Muscle of back (tissue), 11 donors: ENCODE results near the gene MAGOH. TPM values are rescaled to one million over a fixed set of nuclear protein-coding genes. Genes with fewer than 3 reads are reported as not detected.
"Not testable (repeated sequence)": the region's sequence is repeated elsewhere in the genome, so short reads cannot be mapped to it uniquely, and the experiment has no call there.

Experiments used
- DNase-seq, 3 donors: peaks; one replicate each; pipeline versions ENCODE4 v3.0.0 to v3.0.0-alpha.2; 2013
- polyA plus RNA-seq, 10 donors: library from polyadenylated mRNA; unstranded; fragments of 120-200 nt; gene quantifications; one replicate each; pipeline ENCODE4 v1.2.1, GENCODE V29; 2013; ENCODE audit not compliant: insufficient read length in 10 of 10

The MAGOH gene
- polyA plus RNA-seq, 10 donors = 40.0 to 64.8 (median 45.0) TPM

GRCh38 chr1:53190210-53190611 is 48.1 kb downstream of the MAGOH start:
- DNase-seq = no peak

- no peak for DNase-seq
Measured at GRCh38 chr1:53189061-53189460, 49.3 kb downstream of the MAGOH start.

DNA sequence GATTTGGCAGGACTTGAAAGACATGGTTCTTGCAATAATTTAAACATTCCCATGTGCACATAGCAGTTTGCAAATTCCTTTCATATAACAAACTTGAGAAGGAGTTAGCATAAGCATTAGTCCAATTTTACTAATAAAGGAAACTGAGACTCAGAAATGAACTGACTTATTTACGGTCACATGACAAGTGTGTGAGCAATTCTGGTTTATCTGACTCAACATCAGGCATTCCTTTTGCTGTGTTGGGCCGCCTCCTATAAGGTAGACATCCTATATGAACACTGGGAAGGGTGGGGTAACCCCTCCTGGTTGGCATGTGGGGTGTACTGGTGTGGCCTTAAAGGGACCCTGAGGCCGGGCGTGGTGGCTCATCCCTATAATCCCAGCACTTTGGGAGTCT is 50.2 kb downstream of the MAGOH start:
- no peak for DNase-seq

GRCh38 chr1:53187401-53187800 is 50.9 kb downstream of the MAGOH start:
- DNase-seq = no peak

DNA sequence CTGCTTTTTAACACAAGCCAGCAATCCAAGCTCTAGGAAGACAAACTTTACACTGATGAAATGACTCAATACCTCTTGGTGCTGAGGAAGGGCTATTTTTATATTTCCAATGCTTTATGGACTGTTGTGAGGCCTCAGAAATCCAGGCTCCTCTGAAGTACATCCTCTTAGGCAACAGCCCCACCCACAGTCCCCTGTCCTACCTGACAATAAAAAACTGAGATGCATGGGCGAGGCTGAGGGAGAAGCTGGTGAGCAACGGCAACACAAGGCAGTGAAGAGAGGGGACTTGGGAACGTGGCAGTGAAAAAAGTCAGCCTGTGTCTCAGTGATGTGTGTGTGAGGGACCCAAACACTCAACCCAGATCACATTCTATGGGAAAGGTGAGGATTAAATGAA is 51.8 kb downstream of the MAGOH start:
- no peak for DNase-seq

DNA sequence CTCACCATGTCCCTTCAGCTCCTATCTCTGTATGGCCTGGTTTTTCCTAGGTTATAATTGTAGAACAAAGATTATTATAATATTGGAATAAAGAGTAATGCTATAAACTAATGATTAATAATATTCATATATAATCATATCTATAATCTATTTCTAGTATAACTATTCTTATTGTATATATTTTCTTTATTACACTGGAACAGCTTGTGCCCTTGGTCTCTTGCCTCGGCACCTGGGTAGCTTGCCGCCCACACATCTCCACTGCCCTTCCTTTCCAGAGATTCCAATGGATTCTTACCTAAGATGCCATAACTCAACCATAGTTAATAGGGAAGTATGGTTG is 52.4 kb downstream of the MAGOH start:
- not testable (repeated sequence) for DNase-seq

DNA sequence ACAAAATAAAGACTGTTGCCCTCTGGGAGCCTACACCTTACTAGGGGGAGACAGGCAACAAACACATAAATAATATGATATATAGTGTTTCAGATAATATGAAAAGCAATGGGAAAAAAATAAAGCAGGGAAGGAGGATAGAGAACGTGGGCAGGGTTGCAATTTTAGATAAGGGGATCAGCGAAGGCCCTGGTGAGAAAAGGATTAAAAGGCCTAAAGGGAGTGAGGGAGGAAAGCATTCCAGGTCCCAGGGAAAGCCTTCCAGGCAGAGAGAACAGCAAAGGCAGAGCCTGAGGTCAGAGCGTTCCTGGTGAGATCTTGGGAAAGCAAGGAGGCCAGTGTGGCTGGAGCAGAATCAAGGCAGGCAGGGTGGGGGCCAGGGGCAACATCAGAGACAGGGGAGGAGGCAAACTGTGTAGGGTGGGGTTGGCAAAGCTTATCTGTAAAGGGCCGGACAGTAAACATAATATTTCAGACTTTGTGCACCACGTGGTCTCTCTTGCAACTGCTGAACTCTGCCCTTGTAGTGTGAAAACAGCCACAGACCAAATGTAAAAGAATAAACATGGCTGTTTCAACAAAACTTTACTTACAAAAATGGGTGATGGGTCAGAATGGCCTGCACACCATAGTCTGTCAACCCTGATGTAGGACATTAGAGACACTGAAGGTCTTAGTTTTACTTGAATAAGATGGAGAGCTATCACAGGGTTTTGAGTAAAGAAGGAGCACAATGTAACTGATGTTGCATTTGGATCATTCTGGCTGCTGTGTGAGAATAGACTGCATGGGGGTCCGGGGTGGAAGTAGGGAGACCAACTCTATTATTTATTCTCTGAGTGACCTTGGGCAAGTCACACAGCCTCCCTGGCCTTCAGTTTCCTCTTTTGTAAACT is 55.0 kb downstream of the MAGOH start:
- DNase-seq = peak in 1 of 3 donors; percentile 26

- DNase-seq = no peak
Measured at GRCh38 chr1:53182716-53183094, 55.6 kb downstream of the MAGOH start.

DNA sequence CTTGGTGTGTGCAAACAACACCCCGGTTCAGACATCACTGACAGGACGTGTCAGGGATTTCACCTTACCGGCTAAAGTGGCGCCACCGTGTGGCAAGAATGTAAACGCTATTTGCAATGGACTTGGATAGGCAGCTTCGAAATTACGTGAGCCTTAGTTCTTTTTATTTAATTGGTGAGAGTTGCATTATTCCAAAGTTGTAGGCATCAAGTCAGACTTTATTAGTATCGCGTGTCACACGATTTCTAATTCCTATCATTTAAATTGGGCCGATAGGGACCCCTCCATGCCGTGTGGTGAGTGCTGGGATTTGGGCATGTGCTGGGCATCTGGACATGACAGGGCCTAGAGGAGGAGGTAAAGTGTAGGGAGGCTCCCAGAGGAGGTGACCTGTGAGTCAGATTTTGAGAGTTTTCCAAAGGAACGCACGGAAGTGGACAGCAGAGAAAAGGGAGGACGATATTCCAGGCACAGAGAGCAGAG is 56.2 kb downstream of the MAGOH start:
- peak; percentile 69 to 85 (median 81) for DNase-seq

GRCh38 chr1:53180951-53181350 is 57.4 kb downstream of the MAGOH start:
- DNase-seq = no peak

- no peak for DNase-seq
Measured at GRCh38 chr1:53180226-53180625, 58.1 kb downstream of the MAGOH start.

Other genes with a start within 250 kb of the MAGOH start
- gene PODN, start 176.3 kb downstream of the MAGOH start, polyA plus RNA-seq = 10 to 100 TPM in 3 of 10 donors, 1 to 10 TPM in 7; 6.6 to 11.4 (median 9.0) TPM
- gene SLC1A7, start 95.9 kb downstream of the MAGOH start, polyA plus RNA-seq = under 1 TPM; 0.23 to 0.86 (median 0.41) TPM
- 10 to 100 TPM; 10.6 to 12.9 (median 11.7) TPM for gene CPT2, start 41.7 kb downstream of the MAGOH start, polyA plus RNA-seq
- 10 to 100 TPM; 51.7 to 86.1 (median 61.8) TPM for gene CZIB, start 17.9 kb downstream of the MAGOH start, polyA plus RNA-seq
- gene LRP8, start 89.6 kb upstream of the MAGOH start, polyA plus RNA-seq = 1 to 10 TPM; 3.5 to 9.1 (median 5.5) TPM
- under 1 TPM in 2 of 10 donors, not detected in 8; 0.11 to 0.26 TPM for gene DMRTB1, start 220.9 kb upstream of the MAGOH start, polyA plus RNA-seq